ENCODE measurements around the gene ZNF638.
"Not testable (repeated sequence)": the region's sequence is repeated elsewhere in the genome, so short reads cannot be mapped to it uniquely, and the experiment has no call there.

The ZNF638 gene

GRCh38 chr2:71395471-71395870 lies 63.9 kb downstream of the ZNF638 start:
- no peak overlapping the region for H3K27ac Mint-ChIP-seq

GRCh38 chr2:71402427-71402826 lies 70.8 kb downstream of the ZNF638 start:
- no peak for DNase-seq
- Mint-ChIP-seq H3K27me3 (no peaks in the 10 kb centered on the region), H3K9me3 (no peaks in the 10 kb centered on the region), H3K36me3 (peaks cover 48% of the 10 kb centered on the region), H3K4me1 (no peaks in the 10 kb centered on the region), H3K4me3 (no peak overlapping the region), H3K27ac (no peak overlapping the region)
- CTCF ChIA-PET = no interaction called here

More at GRCh38 chr2:71395471-71395870, 63.9 kb downstream of the ZNF638 start:
- no peak for DNase-seq
- Mint-ChIP-seq H3K9me3 (no peaks in the 10 kb centered on the region), H3K36me3 (peaks cover 54% of the 10 kb centered on the region), H3K27me3 (no peaks in the 10 kb centered on the region), H3K4me3 (no peak overlapping the region), H3K4me1 (no peaks in the 10 kb centered on the region)
- CTCF ChIA-PET = no interaction called here

DNA sequence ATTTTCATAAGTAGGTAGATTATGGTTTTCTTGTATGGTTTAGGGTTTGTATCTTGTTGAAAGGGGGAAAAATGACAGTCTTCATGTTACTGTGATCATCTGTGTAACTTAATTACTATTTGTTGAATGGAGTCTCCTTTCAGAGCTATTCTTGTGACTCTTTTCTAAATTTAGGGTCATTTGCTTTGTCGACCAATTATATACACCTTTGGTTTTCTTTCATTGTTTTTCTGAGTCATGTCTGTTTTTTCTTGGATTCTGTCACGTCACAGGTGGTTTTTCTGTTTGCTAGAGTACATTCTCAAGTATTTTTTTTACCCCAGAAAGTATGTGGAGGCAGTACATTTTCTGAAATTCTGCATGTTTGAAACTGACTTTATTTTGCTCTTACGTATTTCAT lies 78.0 kb downstream of the ZNF638 start:
- H3K36me3 Mint-ChIP-seq = peaks cover 41% of the 10 kb centered on the region
- H3K9me3 Mint-ChIP-seq = no peaks in the 10 kb centered on the region
- no peak overlapping the region for H3K4me3 Mint-ChIP-seq
- DNase-seq = no peak
- peaks cover 2% of the 10 kb centered on the region for H3K4me1 Mint-ChIP-seq
- CTCF ChIA-PET = no interaction called here
- no peaks in the 10 kb centered on the region for H3K27me3 Mint-ChIP-seq
- no peak overlapping the region for H3K27ac Mint-ChIP-seq

- CTCF ChIA-PET = no interaction called here
- Mint-ChIP-seq H3K27me3 (no peaks in the 10 kb centered on the region), H3K27ac (no peak overlapping the region), H3K4me1 (peaks cover 2% of the 10 kb centered on the region), H3K36me3 (peaks cover 38% of the 10 kb centered on the region), H3K4me3 (no peak overlapping the region), H3K9me3 (no peaks in the 10 kb centered on the region)
- DNase-seq = no peak
Observed at GRCh38 chr2:71410696-71411095, 79.1 kb downstream of the ZNF638 start.

DNA sequence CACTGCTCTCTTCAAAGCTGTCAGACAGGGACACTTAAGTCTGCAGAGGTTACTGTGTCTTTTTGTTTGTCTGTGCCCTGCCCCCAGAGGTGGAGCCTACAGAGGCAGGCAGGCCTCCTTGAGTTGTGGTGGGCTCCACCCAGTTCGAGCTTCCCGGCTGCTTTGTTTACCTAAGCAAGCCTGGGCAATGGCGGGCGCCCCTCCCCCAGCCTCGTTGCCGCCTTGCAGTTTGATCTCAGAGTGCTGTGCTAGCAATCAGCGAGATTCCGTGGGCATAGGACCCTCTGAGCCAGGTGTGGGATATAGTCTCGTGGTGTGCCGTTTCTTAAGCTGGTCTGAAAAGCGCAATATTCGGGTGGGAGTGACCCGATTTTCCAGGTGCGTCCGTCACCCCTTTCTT lies 85.3 kb downstream of the ZNF638 start:
- H3K4me1 Mint-ChIP-seq = peaks cover 13% of the 10 kb centered on the region
- H3K27me3 Mint-ChIP-seq = not testable (repeated sequence)

GRCh38 chr2:71417300-71418202 lies 86.0 kb downstream of the ZNF638 start:
- no peak for DNase-seq
- peaks cover 13% of the 10 kb centered on the region for H3K36me3 Mint-ChIP-seq
- H3K4me3 Mint-ChIP-seq = peak overlapping the region; percentile 81
- H3K27me3 Mint-ChIP-seq = no peaks in the 10 kb centered on the region
- H3K4me1 Mint-ChIP-seq = peaks cover 13% of the 10 kb centered on the region
- no peaks in the 10 kb centered on the region for H3K9me3 Mint-ChIP-seq
- H3K27ac Mint-ChIP-seq = peak overlapping the region; percentile 94
- CTCF ChIA-PET = interaction anchor here (0.8 kb wide), 1 partner anchor 261 kb away, joined by 3 read pairs; no protein-coding TSS in a partner anchor

More for the DNA sequence above, 85.3 kb downstream of the ZNF638 start:
- peak overlapping the region; percentile 94 for H3K27ac Mint-ChIP-seq
- CTCF ChIA-PET, H3K9me3 Mint-ChIP-seq: not testable (repeated sequence)
- DNase-seq = peak; percentile 63
- H3K4me3 Mint-ChIP-seq = peak overlapping the region; percentile 81
- H3K36me3 Mint-ChIP-seq = peaks cover 12% of the 10 kb centered on the region

- no peaks in the 10 kb centered on the region for H3K9me3 Mint-ChIP-seq
- no peak overlapping the region for H3K27ac Mint-ChIP-seq
- no peaks in the 10 kb centered on the region for H3K27me3 Mint-ChIP-seq
- H3K36me3 Mint-ChIP-seq = peaks cover 28% of the 10 kb centered on the region
- no peak for DNase-seq
- peaks cover 13% of the 10 kb centered on the region for H3K4me1 Mint-ChIP-seq
- no peak overlapping the region for H3K4me3 Mint-ChIP-seq
- CTCF ChIA-PET = no interaction called here
Observed at GRCh38 chr2:71419145-71419544, 87.6 kb downstream of the ZNF638 start.

GRCh38 chr2:71419976-71420375 lies 88.4 kb downstream of the ZNF638 start:
- Mint-ChIP-seq H3K27me3 (no peaks in the 10 kb centered on the region), H3K9me3 (no peaks in the 10 kb centered on the region), H3K36me3 (peaks cover 33% of the 10 kb centered on the region), H3K4me3 (no peak overlapping the region), H3K4me1 (peaks cover 13% of the 10 kb centered on the region), H3K27ac (no peak overlapping the region)
- DNase-seq = no peak
- CTCF ChIA-PET = no interaction called here

DNA sequence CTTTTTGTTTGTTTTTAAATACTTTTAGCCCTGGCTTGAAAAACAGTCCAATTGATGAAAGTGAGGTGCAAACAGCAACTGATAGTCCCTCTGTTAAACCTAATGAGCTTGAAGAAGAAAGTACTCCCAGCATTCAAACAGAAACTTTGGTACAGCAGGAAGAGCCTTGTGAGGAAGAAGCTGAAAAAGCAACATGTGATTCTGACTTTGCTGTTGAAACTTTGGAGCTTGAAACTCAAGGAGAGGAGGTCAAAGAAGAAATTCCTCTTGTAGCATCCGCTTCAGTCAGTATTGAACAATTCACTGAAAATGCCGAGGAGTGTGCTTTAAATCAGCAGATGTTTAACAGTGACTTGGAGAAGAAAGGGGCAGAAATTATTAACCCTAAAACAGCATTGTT lies 91.2 kb downstream of the ZNF638 start:
- H3K4me1 Mint-ChIP-seq = peaks cover 9% of the 10 kb centered on the region
- CTCF ChIA-PET = no interaction called here
- H3K4me3 Mint-ChIP-seq = no peak overlapping the region
- no peak overlapping the region for H3K27ac Mint-ChIP-seq
- DNase-seq = no peak
- H3K36me3 Mint-ChIP-seq = peaks cover 47% of the 10 kb centered on the region
- no peaks in the 10 kb centered on the region for H3K9me3 Mint-ChIP-seq
- no peaks in the 10 kb centered on the region for H3K27me3 Mint-ChIP-seq

- H3K4me1 Mint-ChIP-seq = peaks cover 5% of the 10 kb centered on the region
- H3K9me3 Mint-ChIP-seq = no peaks in the 10 kb centered on the region
- no peak overlapping the region for H3K27ac Mint-ChIP-seq
- no peak overlapping the region for H3K4me3 Mint-ChIP-seq
- no peaks in the 10 kb centered on the region for H3K27me3 Mint-ChIP-seq
- CTCF ChIA-PET = interaction anchor here (0.6 to 1.0 kb wide), 3 partner anchors 37 to 86 kb away, joined by 3 to 5 read pairs (median 3); no protein-coding TSS in a partner anchor
- peaks cover 48% of the 10 kb centered on the region for H3K36me3 Mint-ChIP-seq
- no peak for DNase-seq
Observed at GRCh38 chr2:71423817-71424420, 92.3 kb downstream of the ZNF638 start.

DNA sequence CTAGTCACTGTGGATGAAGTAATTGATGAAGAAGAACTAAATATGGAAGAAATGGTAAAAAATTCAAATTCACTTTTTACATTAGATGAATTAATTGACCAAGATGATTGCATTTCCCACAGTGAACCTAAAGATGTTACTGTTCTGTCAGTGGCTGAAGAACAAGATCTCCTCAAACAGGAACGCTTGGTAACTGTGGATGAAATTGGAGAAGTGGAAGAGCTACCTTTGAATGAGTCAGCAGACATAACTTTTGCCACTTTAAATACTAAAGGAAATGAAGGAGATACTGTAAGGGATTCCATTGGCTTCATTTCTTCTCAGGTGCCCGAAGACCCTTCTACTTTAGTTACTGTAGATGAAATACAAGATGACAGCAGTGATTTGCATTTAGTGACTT lies 95.1 kb downstream of the ZNF638 start:
- no peaks in the 10 kb centered on the region for H3K9me3 Mint-ChIP-seq
- H3K36me3 Mint-ChIP-seq = peaks cover 47% of the 10 kb centered on the region
- CTCF ChIA-PET = no interaction called here
- no peak for DNase-seq
- no peak overlapping the region for H3K27ac Mint-ChIP-seq
- no peak overlapping the region for H3K4me3 Mint-ChIP-seq
- no peaks in the 10 kb centered on the region for H3K27me3 Mint-ChIP-seq
- H3K4me1 Mint-ChIP-seq = no peaks in the 10 kb centered on the region

DNA sequence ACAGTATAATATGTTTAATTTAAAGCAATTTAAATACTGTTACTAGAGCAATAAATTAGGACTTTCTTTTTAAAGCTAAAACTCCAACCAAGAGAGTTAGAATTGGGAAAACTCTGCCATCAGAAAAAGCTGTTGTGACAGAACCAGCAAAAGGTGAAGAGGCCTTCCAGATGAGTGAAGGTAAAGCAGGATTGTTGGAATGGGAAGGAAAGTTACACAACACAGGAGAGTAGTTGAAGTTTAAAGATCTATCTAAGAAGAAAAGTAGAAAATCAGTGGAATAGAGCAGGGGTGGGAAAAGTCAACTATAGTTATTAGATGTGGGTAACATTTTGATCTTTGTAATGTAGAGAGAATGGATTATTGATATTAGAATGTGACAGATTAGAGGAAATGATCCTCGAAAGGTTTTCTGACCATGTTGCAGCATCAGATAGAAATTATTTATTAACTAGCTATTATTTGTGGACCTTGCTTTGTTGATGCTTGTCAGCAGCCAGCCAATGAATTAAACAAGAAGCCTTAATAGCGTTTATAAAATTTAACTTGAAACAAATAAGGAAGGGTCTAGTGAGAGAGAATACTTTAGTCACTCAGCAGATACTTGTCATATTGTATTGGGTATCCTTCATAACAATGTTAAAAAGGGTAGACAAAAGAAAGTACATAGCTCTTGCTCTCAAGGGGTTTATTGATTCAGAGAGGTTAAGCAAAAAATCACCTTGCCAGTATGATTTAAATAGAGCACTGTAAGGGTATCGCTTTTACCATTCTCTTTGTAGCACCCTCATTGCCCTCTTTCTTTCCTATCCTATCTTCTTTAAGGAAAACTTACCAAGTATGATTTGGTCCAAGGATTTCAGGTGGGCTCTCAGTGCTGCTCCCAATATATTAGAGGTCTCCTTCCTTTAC lies 97.1 kb downstream of the ZNF638 start:
- DNase-seq = no peak
- no peak overlapping the region for H3K27ac Mint-ChIP-seq
- no peaks in the 10 kb centered on the region for H3K4me1 Mint-ChIP-seq
- H3K4me3 Mint-ChIP-seq = no peak overlapping the region
- no peaks in the 10 kb centered on the region for H3K27me3 Mint-ChIP-seq
- H3K9me3 Mint-ChIP-seq = no peaks in the 10 kb centered on the region
- CTCF ChIA-PET = interaction anchor here (0.7 to 1.2 kb wide), 2 partner anchors 26 to 86 kb away, joined by 3 read pairs; no protein-coding TSS in a partner anchor
- H3K36me3 Mint-ChIP-seq = peaks cover 48% of the 10 kb centered on the region

- CTCF ChIA-PET, DNase-seq, H3K27ac Mint-ChIP-seq, H3K4me1 Mint-ChIP-seq, H3K9me3 Mint-ChIP-seq, H3K36me3 Mint-ChIP-seq, H3K4me3 Mint-ChIP-seq: not testable (repeated sequence)
- peaks cover 11% of the 10 kb centered on the region for H3K27me3 Mint-ChIP-seq
Observed at GRCh38 chr2:71445142-71445541, 113.6 kb downstream of the ZNF638 start.

- Mint-ChIP-seq H3K4me1 (peaks cover 5% of the 10 kb centered on the region), H3K9me3 (no peaks in the 10 kb centered on the region), H3K27ac (no peak overlapping the region), H3K27me3 (peaks cover 22% of the 10 kb centered on the region), H3K36me3 (peaks cover 2% of the 10 kb centered on the region), H3K4me3 (no peak overlapping the region)
- DNase-seq = no peak
- CTCF ChIA-PET = interaction anchor here (0.6 to 1.7 kb wide), 2 partner anchors 14 to 15 kb away, joined by 3 to 5 read pairs; no protein-coding TSS in a partner anchor
Observed at GRCh38 chr2:71446505-71446904, 114.9 kb downstream of the ZNF638 start.
